ENCODE measurements around the gene SLC15A3. TPM values are rescaled to one million over a fixed set of nuclear protein-coding genes. Genes with fewer than 3 reads are reported as not detected.

SLC15A3 gene
- 13.8 and 15.8 TPM in 2 replicates for total RNA-seq

DNA sequence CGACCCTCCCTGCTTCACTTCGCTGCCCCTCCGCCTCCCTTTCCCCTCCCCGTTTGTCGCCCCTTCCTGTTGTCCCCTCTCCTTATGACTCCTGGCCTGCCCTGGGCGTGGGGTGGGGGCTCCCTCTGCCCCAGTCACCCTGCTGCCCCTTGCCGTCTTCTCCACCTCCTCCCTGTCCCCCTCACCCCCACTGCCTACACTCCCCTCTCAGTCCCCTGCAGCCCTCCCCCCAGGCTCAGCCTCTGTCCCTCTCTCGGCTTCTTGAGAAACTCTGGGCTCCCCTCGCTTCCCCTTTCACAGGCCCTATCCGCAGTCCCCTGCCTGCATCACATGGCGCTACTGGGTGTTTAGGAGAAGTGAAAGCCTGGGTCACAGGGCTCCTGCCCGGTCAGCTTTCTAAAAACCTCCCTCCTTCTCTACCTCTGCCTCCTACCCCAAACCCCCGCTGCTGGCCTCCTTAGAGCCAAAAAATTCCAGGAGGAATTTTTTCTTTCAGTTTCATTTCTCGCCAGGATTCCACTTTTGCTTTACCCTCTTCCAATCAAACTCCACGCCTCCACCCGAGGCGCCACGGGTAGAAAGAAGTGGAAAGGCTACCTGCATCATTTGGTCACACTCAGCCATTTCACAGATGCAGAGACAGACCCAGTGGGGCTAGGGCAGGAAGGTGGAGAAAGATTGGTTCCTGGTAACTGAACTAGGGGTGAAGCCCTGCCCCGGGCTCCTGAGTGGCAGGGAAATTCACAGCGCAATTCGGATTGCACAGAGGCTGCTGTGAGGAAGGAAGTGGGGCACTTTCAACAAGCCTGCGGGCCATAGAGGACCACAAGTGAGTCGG lies at the start of gene SLC15A3:
Gene SLC15A3, minus strand, starts transcription at position 273 of the 838 bp plus-strand sequence. CDS start 625 bp downstream, outside the sequence.

GRCh38 chr11:60971520-60971919 lies 19.5 kb upstream of the SLC15A3 start, which contains the start of gene CD6:
TSS of gene CD6 (plus strand) at chr11:60971680. CDS start at chr11:60971866, 186 bp downstream.

GRCh38 chr11:60924110-60924905 lies 27.7 kb downstream of the SLC15A3 start, which contains the start of gene TMEM132A:
TSS of gene TMEM132A (plus strand) at chr11:60924460. CDS start at chr11:60924634, 174 bp downstream.

DNA sequence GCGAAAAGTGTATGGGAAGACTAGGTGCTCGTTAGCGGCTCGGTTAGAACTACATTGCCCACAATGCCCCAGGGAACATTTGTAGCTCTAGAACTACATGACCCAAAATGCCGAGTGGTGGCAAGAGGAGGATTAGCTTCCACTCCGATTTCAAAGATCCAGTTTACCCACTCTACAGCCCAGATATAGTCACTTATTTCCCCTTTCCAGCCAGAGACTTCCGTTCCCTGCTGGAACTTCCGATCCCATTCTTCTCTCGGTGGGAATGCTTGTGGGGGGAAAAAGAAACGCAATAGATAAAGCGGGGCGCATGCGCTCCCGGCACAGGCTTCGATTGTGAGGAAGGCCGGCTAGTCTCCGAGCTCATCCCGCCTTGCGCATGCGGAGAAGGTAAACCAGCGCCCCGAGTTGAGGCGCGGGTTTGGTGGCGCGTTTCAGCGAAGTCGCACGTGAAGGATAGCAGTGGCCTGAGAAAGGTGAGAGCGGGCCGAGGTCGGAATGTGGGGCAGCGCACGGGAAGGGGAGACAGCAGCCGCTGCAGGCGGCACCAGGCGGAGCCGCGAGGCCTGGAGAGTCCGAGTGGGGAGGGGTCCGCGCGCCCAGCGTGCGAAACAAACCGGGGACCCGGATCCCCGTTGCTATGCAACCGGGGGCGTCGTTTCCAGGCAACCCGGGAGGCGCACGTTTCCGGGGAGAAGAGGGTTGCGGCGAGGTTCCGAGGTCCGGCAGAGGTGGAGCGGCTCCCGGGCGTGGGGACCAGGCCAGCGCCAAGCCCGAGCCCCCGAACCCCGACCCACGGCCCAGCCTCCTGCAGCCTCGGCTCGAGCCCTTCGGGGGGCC lies 38.0 kb downstream of the SLC15A3 start, which contains the start of gene TMEM109:
Gene TMEM109, plus strand, starts transcription at position 366 of the 840 bp plus-strand sequence. CDS start 5,536 bp downstream, outside the sequence.

GRCh38 chr11:60906132-60906972 lies 45.6 kb downstream of the SLC15A3 start, which contains the start of gene PRPF19:
TSS of gene PRPF19 (minus strand) at chr11:60906585. CDS start at chr11:60906382, 203 bp downstream.

Other genes starting within 250 kb of the SLC15A3 start
- gene MS4A18, start 227.5 kb downstream of the SLC15A3 start, total RNA-seq = not detected in 2 replicates
- gene MS4A15, start 195.3 kb downstream of the SLC15A3 start, total RNA-seq = not detected in 2 replicates
- gene MS4A10, start 166.8 kb downstream of the SLC15A3 start, total RNA-seq = not detected in 2 replicates
- 4.8 and 7.6 TPM in 2 replicates for gene CCDC86, start 110.1 kb downstream of the SLC15A3 start, total RNA-seq
- 0.28 TPM in 1 of 2 replicates, not detected in the other for gene PTGDR2, start 96.2 kb downstream of the SLC15A3 start, total RNA-seq
- gene ZP1, start 84.6 kb downstream of the SLC15A3 start, total RNA-seq = 0.55 and 1.00 TPM in 2 replicates
- 29.0 and 35.5 TPM in 2 replicates for gene PRPF19, start 45.6 kb downstream of the SLC15A3 start, total RNA-seq
- gene TMEM109, start 38.0 kb downstream of the SLC15A3 start, total RNA-seq = 17.8 and 21.1 TPM in 2 replicates
- 23.9 and 28.6 TPM in 2 replicates for gene TMEM132A, start 27.7 kb downstream of the SLC15A3 start, total RNA-seq
- not detected in 2 replicates for gene CD6, start 19.5 kb upstream of the SLC15A3 start, total RNA-seq
- not detected in 2 replicates for gene CD5, start 150.3 kb upstream of the SLC15A3 start, total RNA-seq
- gene VPS37C, start 209.2 kb upstream of the SLC15A3 start, total RNA-seq = 5.5 and 7.6 TPM in 2 replicates